Chondrocyte (in vitro differentiated cells): ENCODE measurements around the gene FAM20C. TPM values are rescaled to one million over a fixed set of nuclear protein-coding genes. Genes with fewer than 3 reads are reported as not detected.
"Not testable (repeated sequence)": the region's sequence is repeated elsewhere in the genome, so short reads cannot be mapped to it uniquely, and the experiment has no call there.

Source experiments
- DNase-seq: peaks from one replicate; pipeline ENCODE4 v3.0.0; 2021; ENCODE audit warnings: mixed read lengths, low spot score
- H3K27ac Mint-ChIP-seq: one replicate; pipeline ENCODE4 v1.8.0; 2021; ENCODE audit warnings: mild to moderate bottlenecking, moderate library complexity, mixed read lengths; ENCODE audit not compliant: unreplicated experiment
- H3K27me3 Mint-ChIP-seq: 2 replicates; pipeline ENCODE4 v1.8.0; 2021; ENCODE audit warnings: low read depth, mixed read lengths
- H3K36me3 Mint-ChIP-seq: 2 replicates; pipeline ENCODE4 v1.8.0; 2021; ENCODE audit warnings: low read depth, mixed read lengths
- H3K4me1 Mint-ChIP-seq: 2 replicates; pipeline ENCODE4 v1.8.0; 2021; ENCODE audit warnings: low read depth, mild to moderate bottlenecking, mixed read lengths
- H3K4me3 Mint-ChIP-seq: one replicate; pipeline ENCODE4 v1.8.0; 2021; ENCODE audit warnings: mild to moderate bottlenecking, moderate library complexity, mixed read lengths; ENCODE audit not compliant: unreplicated experiment
- H3K9me3 Mint-ChIP-seq: 2 replicates; pipeline ENCODE4 v1.8.0; 2021; ENCODE audit warnings: low read depth, mixed read lengths
- CTCF ChIP-seq: fragments of 200-600 bp; sonication (generic); IDR thresholded peaks from 2 replicates; pipeline ENCODE4 v1.5.0; 2021; ENCODE audit warnings: antibody characterized with exemption, mild to moderate bottlenecking, moderate library complexity
- total RNA-seq: library from RNA; stranded (reverse); gene quantifications from 3 replicates; pipeline ENCODE4 v1.2.1, GENCODE V29; 2021

The FAM20C gene
- total RNA-seq, 1 donor from 2014 or later = 34.4 TPM

GRCh38 chr7:262631-263311 is 70.4 kb downstream of the FAM20C start:
- TF ChIP-seq CTCF = peak; percentile 66
- peak; percentile 37 for DNase-seq
- H3K27ac Mint-ChIP-seq, H3K4me3 Mint-ChIP-seq, H3K9me3 Mint-ChIP-seq, H3K27me3 Mint-ChIP-seq, H3K4me1 Mint-ChIP-seq: not testable (repeated sequence)
- peaks cover 23% of the 10 kb centered on the region for H3K36me3 Mint-ChIP-seq

GRCh38 chr7:263483-264351 is 71.3 kb downstream of the FAM20C start:
- peak; percentile 68 for TF ChIP-seq CTCF
- DNase-seq = peak; percentile 52
- not testable (repeated sequence) for H3K27me3 Mint-ChIP-seq, H3K27ac Mint-ChIP-seq, H3K9me3 Mint-ChIP-seq, H3K4me3 Mint-ChIP-seq, H3K4me1 Mint-ChIP-seq
- H3K36me3 Mint-ChIP-seq = peaks cover 21% of the 10 kb centered on the region

GRCh38 chr7:264541-265191 is 72.3 kb downstream of the FAM20C start:
- peaks cover 9% of the 10 kb centered on the region for H3K9me3 Mint-ChIP-seq
- peaks cover 3% of the 10 kb centered on the region for H3K27me3 Mint-ChIP-seq
- no peaks in the 10 kb centered on the region for H3K4me1 Mint-ChIP-seq
- no peak overlapping the region for H3K27ac Mint-ChIP-seq
- peaks cover 16% of the 10 kb centered on the region for H3K36me3 Mint-ChIP-seq
- H3K4me3 Mint-ChIP-seq = no peak overlapping the region
- peak; percentile 71 for DNase-seq
- TF ChIP-seq CTCF = no peak

DNA sequence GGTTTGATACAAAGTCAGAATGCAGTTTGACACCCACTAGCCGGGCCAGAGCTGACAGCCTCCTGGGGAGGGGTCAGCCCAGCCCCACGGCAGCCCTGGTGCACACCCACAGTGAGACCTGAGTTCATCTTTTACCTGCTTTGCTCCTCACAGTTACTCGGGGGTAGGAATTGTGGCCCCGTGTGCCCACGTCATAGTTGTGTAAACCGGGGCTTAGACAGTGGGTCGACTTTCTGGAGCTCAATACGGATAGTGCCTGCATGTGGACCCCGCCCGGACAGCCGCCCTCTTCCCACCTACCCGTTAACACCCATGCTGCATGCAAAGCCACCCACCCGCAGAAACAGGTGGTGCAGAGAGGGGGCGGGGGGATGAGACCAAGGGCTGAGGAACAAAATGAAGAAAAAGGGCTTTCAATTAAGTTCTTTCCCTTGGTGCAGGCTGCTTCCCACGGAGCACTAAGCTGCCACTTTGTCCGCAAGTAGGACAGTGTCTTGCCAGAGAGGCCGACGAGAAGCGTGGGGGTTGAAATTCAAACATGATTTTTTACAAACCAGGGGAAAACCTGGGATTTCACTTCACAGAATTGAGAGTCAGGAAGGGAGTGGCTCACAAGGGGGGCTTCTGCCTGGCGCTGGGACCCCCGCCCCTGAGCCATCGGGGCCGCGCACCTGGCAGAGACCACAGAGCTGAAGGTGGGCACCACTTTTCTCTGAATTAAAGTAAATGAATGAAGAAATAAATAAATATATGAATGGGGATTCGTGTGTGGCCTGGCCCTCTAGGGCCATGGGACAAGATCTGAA is 73.0 kb downstream of the FAM20C start:
- peaks cover 9% of the 10 kb centered on the region for H3K9me3 Mint-ChIP-seq
- peaks cover 13% of the 10 kb centered on the region for H3K36me3 Mint-ChIP-seq
- H3K27ac Mint-ChIP-seq = no peak overlapping the region
- H3K4me1 Mint-ChIP-seq = no peaks in the 10 kb centered on the region
- TF ChIP-seq CTCF = no peak
- H3K27me3 Mint-ChIP-seq = peaks cover 3% of the 10 kb centered on the region
- no peak overlapping the region for H3K4me3 Mint-ChIP-seq
- DNase-seq = peak; percentile 81
